GM18498 (cell line): Measurements from ENCODE around the gene YLPM1.
A peak's percentile ranks its signal among the peaks of the same experiment; 100 is the strongest.

Experiments
- ATAC-seq: cut with Tn5 transposase; IDR thresholded peaks from one replicate; pipeline ENCODE4 v1.9.1; 2021; ENCODE audit warnings: mild to moderate bottlenecking, moderate library complexity; ENCODE audit not compliant: unreplicated experiment

Gene YLPM1

DNA sequence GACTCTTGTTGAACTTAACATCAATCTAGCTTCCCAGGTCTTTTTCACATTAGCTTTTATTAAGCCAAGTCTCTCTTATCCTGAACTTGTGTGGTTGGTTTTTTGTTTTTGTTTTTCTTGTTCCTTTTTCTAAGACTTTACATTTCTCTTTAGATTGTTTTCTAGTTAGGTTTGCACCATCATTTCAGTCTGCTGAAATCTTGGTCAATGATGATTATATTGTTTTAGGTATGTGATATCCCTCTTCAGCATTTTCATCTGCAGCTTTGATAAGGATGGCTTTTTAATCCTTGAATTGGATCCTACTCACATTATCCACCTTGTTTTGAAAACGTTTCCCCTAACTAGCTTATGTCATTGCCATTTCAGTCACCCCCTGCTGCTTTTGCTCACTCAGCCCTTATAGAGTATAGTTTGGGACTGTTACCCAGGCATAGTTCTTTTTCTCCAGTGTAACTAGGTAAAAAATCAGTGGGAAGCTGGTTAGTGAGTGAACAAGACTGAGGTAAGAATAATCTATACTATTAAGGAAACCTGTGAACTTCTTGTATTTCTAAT is 22.0 kb downstream of the YLPM1 start:
- ATAC-seq: no peak

DNA sequence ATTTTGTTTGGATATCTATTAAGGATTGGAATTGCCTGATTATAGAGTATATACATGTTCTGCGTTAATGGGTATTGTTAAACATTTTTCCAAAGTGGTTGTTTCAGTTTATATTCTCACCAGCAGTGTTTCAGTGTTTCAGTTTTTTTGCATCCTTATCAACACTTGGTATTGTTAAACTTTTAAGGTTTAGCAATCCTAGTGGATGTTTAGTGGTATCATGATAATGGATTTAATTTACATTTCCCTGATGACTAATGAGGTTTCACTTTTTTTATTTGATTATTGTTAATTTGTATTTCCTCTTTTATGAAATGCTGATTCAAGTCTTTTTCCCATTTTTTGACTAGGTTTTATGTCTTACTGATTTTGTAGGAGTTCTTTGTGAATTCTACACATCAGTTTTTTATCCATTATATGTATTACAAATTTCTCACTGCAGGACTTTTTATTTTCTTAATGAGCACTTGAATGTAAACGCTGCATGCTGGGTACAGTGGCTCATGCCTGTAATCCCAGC is 23.7 kb downstream of the YLPM1 start:
- no peak for ATAC-seq

DNA sequence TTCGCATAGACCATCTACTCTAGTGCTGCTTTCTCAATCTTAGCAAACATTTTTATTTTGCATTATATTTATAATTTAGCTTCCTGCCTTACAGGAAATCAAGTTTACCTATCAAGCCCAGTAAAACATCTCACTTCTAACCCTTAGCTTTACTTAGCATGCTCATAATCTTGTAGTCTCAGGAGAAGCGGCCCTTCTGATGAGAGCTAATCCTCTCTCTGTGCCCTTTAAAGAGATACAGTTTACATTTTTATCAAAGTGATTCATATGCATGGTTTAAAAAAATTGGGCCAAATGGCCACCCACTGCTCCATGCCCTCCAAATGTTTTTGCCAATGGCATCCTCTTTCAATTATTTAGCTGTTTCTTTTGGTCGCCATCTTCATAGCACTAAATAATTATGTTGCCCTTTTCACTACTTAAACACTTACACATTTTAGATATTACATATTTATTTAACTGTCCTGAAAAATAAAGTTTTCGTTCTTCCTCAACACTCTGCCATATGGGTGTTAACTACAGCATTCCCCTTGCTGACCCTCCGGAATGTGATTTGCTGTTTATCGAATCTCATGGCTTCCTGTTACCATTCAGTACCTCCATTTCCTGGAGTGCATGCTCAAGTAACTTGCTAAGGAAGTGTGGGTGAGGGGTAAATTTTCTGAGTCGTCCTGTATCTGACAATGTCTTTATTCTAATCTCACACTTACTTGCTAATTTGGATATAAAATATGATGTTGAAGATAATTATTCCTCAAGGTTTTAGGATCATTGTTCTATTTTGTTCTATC is 29.3 kb downstream of the YLPM1 start:
- no peak for ATAC-seq

DNA sequence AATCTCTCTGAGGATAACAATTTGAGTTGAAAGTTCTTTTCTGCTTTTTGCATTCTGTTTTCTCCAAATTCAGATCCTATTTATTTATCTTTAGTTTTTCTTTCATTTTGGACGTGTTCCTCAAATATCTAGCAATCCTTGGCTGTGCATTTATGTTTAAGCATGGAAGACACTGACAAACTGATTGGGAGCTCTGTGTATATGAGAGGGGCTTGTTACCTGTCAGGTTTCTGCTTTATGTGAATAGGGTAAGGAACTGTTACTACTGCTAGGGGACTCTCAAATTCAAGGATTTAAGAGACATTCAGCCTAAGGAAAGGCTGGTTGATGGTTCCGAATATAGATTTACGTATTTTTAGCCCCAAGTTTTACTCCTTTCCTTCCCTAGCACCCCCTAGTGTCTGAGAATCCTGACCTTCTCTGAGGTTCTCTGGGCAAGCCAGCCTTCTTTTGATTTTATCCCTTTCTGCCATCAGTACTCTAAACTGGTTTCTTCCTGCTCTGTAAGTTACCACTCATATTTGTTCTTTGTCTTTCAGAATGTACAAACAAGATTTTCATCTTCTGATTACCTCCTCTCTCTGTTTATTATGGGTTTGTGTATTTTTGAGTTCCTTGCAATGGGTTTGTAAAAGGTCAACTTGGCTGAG is 30.5 kb downstream of the YLPM1 start:
- ATAC-seq: no peak

DNA sequence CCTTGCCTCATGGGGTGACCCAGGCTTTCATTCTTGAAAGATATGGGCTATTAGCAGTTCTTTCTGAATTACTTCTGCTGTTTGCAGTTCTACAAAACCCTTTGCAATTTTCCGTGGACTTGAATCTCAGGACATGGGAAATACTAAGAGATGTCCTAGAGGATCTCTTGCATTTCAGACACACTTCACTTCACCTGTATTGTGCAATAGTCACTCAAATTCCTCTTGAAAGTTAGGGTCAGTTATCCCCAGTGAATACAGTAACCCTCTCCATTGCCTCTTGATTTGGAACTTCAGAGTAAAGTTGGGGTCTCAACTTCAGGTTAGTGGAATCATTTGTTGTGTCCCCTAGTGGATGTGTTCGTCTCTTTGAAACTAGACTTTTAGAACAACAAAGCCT is 31.8 kb downstream of the YLPM1 start:
- no peak for ATAC-seq

DNA sequence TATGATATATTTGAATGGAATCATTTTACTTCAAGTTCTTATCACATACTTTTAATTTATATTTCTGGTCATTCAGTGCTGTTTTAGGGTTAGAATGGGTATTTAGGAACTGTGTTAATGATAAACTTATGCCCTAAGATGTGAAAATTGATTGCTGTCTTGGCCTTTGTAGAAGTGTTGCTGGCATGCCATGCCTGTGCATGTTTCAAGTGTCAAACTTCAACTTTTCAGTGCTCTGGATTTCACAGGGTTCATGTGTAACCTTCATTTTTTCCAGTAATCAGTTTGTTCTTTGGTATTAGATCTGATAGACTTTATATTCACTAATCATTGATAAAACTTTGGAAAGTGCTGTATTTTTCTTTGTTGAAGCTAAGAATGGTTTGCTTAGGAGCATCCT is 36.6 kb downstream of the YLPM1 start:
- no peak for ATAC-seq

DNA sequence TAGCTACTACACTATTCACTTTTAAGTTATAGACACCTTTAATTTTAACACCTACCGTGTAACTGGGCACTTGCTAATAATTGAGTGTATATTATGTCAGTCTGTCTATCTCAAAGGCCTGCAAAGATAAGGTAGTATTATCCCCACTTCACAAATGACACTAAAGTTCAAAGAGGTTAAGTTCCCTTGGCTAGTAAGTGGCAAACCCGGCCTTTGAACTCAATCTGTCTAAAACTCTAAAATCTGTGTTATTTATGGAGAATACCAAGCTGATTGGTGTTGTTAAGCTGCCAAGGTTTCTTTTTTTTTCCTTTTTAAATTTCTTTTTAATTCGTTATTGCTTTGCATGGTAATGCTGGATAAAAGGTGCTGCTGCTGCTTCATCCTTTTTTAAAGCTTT is 37.7 kb downstream of the YLPM1 start:
- ATAC-seq: no peak

DNA sequence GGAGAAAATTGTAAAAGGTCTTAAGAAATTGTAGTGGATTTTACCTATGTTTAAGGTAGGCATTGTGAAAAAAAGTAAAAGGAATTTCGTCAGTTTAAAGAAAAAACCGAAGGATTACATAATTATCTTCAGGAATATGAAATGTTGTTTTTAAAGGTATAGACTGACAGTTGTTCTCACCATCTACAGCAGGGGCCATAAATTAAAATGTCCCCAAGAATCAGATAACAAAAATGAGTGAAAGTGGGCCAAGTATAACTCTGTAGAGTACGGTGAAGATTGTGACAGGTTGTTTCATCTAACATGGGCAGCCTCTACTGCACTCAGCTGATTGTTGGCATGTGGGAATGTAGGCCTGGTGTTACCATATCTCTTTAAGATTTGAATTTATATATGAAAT is 38.3 kb downstream of the YLPM1 start:
- no peak for ATAC-seq

DNA sequence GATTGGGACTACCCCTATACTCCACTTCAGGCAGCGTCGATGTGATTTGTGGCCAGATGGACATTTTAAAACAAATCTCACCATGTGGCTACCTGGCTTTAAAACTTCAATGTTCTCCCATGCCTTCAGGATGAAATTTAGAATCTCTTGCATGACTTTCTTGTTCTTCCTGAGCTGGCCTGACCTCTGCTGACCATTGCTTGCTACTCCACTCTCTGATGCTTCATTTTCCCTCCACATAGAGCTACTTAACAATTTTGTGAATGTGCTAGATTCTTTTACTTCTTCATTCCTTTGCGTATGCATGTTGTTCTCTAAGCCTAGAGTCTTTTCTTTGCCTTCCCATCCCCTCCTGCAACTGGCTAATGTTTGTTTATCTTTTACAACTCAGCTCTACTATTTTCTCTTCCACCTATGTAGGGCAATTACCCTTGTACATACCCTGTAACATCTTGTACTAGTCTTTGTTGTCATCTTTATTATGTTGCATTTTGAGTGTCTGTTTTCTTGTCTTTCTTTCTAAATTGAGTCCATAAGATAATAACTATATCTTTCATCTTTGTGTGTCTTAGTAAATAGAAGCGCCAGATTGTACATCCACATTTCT is 41.2 kb downstream of the YLPM1 start:
- no peak for ATAC-seq

DNA sequence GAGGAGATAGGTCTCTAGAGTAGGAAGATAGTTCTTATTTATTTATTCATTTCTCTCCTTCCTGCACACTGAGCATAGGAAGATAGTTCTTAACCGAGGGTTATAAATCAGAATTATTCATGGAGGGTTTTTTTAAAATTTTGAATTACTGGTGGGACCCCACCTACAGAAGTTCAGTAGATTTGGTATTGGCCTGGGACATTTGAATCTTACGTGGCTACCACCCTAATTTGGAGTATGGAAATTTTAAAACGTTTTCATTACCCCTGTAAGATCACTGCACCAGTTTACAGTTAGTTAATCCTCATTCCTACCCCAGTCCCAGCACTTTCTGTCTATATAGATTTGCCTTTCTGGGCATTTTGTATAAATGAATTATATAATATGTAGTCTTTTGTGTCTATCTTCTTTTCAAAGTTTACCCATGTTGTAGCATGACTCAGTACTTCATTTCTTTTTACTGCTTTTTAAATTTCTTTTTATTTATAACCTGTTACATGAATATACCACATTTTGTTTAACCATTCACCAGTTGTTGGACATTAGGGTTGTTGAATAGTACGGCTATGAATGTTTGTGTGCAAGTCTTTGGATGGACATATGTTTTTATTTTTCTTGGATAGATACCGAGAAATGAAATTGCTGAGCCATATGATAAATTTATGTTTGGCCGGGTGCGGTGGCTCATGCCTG is 44.9 kb downstream of the YLPM1 start:
- no peak for ATAC-seq

DNA sequence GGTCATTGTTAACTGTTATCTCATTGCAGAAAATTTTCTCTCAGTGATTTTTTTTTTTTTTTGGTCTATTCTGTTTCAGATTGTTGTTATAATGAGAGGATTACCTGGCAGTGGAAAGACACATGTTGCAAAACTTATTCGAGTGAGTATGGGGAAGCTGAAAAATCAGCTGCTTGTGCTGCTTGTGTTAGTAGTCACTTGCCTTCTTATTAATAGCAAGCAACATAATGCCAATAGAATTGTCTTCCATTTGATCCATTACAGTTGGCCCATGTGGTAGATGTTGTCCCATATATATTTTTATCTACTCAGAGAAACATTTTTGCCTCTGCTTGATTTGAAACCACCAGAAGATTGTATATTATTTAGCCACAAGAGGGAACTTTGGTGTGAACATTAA is 53.0 kb downstream of the YLPM1 start:
- ATAC-seq: no peak

DNA sequence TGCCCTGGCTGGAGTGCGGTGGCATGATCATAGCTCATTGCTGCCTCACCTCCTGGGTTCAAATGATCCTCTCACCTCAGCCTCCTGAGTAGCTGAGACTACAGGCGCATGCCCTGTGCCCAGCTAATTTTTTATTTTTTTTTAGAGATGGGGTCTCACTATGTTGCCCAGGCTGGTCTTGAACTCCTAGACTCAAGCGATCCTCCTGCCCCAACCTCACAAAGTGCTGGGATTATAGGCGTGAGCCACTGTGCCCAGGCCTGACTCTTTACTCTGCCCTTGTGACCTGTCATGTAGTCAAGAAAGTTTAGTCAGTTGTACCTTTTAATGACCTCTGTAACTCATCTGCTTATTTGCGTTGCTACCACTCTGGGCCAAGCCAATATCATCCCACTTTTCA is 57.2 kb downstream of the YLPM1 start:
- no peak for ATAC-seq

DNA sequence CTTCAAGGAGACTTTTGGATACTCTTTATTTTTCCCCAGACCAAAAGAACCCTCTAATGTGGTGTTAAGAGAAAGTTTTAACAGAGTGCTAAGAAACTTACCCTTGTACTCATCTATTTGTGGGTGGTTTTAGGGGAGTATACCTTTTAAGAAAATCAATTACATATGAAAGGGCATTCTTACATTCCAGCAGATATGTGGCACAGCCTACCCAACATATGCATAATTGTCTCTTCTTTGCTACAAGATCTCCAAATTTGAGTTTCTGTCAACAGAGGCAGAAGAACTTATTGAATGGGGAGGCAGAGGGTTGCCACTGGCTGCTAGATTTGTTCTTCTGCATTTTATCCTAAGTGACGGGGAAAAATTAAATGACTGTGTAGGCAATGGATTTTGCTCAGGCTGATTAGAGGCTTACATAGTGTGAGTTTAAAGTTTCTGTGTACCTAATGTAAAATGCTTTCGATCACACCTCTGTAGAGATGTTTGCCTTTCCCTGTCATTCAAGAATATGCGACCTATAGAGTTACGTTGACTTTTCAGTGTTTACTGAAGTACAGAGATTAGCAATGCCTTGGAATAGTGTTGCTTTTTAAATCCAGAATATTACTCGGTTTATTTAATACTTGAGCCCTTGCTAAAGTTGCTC is 58.3 kb downstream of the YLPM1 start:
- ATAC-seq: no peak

DNA sequence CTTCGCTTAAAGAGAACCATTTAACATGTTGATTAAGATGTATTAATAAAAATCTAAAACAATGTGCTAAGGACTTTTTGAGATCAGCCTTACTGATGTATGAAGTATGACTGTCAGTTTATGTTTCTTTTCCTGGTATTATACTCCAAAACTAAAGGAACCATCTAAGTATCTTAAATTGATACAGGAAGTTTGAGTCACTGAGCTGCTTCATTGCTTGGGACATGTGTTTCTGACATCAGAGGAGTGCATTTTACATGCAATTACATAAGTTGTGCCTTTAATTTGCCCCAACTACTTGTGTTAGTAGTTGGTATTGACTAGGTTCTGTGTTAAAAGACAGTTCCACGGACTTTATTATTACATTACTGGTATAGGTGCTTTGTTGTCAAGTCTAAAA is 61.9 kb downstream of the YLPM1 start:
- ATAC-seq: no peak

DNA sequence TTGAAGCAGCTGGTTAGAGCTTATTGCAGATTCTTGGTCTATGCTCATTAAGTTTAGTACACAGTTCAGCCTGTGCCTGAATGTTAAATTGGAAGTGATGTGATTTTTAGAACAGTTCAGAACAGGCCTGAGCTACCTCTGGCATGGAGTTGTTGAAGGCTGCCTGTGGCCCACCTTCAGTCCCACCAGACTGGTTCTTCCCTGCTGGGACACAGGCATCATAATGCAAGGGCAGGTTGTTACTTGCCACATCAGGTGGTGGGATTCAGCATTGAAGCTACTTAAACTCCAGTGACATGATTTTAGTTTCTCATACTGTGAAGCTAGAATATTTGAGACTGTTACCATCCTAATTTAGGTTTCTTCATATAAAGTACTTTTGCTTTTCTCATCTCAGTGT is 63.5 kb downstream of the YLPM1 start:
- ATAC-seq: no peak

DNA sequence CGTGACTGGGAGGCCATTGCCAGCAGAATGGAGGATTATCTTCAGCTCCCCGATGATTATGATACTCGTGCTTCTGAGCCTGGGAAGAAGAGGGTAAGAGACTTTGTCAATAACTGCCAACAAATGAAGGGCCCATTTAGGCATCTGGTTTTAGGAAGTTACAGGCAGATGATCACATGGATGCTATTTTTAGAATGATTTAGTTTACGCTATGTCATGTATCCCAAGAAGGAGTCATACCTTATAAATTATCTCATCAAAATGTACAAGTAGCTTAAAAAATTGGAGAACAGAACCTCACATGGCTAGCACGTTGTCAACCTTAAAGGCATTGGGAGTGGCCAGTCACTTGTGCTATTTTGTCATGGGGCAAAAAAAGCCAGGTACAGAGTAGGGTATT is 66.1 kb downstream of the YLPM1 start:
- ATAC-seq: no peak

DNA sequence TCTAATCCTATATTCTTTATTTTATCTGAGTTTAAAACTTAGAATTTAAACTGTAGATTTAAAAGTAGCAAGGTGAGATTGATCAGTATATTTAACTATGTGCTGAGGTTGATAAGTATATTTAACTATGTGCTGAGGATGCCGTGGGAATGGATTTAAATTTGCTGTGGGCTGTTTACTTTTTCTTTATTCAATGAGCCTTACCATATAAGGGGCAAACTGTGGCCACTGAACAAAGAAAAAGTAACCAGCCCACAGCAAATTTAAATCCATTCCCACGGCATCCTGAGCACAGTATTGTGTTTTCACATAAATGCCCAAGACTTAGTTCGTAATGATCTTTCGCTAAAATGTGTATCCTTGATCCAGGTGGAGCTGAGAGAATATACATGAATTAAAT is 69.7 kb downstream of the YLPM1 start:
- no peak for ATAC-seq

DNA sequence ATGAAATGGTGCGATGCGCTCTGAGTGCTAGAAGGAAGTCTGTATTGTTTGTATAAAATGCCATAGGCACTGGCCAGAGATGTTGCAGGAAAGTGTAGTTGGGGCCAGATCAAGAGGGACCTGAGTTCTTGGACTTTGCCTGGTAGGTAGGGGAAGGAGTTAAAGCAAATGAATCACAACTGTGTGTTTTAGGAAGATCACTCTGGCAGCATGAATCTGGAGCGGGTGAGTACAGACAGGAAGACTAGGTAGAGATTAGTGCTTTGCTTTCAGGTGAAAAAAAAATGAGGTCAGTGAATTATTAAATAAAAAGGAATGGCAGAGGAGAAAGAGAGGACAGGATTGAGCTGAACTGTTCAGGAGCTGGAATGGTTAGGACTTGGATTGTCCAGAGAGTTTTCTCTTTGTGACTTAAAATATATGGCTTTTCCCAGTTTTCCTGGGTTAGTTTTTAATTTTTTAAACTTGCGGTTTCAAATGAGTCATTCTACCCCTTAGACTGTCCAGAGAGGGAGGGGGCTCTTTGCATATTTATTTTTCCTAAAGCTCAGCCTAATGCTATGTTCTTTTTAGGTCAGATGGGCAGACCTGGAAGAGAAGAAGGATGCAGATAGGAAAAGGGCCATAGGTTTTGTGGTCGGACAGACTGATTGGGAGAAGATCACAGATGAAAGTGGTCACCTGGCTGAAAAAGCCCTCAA is 71.7 kb downstream of the YLPM1 start:
- ATAC-seq: no peak

DNA sequence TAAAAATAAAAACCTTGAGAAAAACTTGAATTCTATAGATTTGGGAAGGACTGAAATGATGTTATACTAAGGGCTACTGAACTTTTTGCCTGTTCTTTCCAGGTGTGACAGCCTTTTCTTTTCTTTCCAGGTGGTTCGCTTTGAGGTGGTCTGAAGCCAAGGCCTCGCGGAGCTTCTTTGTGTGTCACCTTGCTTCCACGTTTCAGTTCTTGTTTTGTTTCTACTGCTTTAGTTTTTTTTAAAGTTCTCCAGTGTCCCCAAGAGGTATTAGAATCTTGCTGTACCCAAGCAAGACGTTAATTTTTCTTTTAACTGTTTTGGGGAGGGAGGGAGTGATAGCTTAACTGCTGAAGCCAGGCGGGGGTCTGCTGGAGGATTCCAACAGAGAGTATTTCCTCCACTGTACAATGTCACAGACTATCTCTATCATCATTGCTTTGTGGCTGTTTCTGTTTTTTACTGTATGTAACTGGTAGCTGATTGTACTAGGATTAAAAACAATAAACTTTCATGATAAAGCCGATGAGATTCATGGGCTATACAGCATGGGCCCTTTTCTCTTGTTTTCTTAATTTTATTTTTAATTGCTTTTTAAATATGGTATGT is 72.6 kb downstream of the YLPM1 start:
- ATAC-seq: peak; percentile 44
